HG02981 (cell line): Measurements from ENCODE around the gene WDFY4.
"Not testable (repeated sequence)": the region's sequence is repeated elsewhere in the genome, so short reads cannot be mapped to it uniquely, and the experiment has no call there.

ENCODE experiments used
- ATAC-seq: cut with Tn5 transposase; IDR thresholded peaks from one replicate; pipeline ENCODE4 v1.9.1; 2021; ENCODE audit warnings: mild to moderate bottlenecking, moderate library complexity; ENCODE audit not compliant: unreplicated experiment

WDFY4 gene, protein sequence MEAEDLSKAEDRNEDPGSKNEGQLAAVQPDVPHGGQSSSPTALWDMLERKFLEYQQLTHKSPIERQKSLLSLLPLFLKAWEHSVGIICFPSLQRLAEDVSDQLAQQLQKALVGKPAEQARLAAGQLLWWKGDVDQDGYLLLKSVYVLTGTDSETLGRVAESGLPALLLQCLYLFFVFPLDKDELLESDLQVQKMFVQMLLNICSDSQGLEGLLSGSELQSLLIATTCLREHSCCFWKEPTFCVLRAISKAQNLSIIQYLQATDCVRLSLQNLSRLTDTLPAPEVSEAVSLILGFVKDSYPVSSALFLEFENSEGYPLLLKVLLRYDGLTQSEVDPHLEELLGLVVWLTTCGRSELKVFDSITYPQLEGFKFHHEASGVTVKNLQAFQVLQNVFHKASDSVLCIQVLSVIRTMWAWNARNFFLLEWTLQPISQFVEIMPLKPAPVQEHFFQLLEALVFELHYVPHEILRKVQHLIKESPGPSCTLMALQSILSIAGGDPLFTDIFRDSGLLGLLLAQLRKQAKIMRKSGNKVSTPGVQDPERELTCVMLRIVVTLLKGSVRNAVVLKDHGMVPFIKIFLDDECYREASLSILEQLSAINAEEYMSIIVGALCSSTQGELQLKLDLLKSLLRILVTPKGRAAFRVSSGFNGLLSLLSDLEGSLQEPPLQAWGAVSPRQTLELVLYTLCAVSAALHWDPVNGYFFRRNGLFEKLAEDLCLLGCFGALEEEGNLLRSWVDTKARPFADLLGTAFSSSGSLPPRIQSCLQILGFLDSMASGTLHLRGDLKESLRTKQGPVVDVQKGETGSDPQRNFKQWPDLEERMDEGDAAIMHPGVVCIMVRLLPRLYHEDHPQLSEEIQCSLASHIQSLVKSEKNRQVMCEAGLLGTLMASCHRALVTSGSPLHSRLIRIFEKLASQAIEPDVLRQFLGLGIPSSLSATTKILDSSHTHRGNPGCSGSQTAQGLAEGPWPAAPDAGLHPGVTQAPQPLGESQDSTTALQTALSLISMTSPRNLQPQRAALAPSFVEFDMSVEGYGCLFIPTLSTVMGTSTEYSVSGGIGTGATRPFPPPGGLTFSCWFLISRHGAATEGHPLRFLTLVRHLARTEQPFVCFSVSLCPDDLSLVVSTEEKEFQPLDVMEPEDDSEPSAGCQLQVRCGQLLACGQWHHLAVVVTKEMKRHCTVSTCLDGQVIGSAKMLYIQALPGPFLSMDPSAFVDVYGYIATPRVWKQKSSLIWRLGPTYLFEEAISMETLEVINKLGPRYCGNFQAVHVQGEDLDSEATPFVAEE (N-terminal part only)

DNA sequence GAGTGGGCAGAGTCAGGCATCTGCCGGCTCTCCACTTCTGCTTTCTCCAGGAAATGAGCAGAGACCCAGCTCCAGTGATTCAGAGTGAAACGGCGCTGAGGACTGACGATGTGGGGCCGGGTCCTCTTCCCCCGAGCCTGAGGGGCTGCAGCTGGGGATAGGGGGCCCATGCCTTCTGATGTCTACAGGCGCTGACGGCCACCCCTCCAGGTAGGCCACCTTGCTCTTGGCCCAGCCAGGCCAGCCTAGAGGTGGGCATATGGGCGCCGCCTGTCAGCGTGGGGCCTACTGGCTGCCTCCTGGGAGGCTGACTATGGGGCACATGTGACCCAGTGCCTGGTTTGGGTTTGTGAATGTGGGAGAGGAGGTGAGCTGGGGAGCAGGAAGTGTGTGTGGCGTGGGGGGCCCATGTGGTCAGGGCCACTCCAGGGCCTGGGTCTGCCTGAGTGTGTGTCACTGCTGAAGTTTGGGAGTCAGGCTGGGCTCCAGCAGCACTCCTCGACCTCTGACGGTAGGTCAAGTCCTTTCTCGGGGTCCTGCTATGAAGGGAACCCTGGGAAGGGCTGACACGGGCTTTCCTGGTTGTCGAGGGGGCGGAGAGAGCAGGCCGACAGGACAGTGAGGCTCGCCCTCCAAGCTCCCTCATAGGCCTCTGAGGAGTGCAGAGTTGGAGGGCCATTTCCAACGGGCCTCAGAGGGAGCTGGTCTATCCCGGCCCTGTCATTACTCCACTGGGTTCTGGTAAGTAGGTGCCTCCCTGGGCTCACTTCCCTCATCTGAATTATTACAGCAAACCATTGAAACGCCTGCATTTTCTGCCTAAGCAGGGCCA is at the start of gene WDFY4:
Gene WDFY4 (plus strand): TSS at position 82 of the 832 bp plus-strand sequence. CDS start 24,860 bp downstream, outside the sequence.
- peak; percentile 75 for ATAC-seq

DNA sequence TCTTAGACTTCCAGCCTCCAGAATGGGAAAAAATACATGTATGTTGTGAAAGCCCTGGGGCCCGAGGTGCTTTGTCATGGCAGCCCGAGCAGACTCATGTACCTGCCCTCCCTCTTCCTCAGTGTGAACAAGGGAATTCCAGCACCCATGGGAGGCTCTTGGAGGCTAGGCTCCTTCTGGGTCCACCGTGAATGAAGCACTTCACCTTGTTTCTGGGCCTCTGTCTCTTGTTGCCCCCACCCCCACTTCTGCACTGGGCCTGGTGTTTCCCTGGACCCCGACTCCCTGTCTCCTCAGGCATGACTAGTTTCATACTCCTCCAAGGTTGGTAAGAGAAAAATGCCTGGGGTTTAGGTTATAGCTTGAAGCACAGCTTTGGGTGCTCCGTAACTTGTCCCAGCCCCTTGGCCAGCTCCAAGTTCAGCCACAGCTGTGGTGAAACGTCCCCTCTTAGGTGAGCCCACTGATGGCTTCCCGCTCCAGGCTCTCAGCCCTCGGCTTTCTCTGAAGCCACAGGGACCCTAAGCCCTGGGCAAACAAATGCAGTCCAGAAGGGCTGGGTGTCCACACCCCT is 49.6 kb upstream of the WDFY4 start:
- ATAC-seq, result no peak

DNA sequence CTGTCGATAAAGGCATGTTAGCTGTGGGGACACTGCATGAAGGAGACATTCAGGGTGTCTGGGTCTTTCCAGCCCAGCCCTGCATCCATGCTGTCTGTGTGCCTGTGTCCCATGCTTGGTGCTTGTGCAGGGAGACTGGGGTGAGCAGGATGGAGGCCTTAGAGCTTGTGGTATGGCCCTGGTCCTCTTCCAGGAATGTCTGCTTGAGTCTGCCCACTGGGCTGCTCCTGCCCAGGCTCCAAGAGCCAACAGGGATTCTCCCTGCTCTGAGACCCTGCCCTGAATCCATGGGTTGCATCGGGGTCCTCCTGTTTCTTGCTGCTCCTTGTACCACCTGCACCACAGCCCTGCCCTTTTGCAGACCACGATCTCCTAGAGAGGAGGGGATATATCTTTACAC is 48.4 kb upstream of the WDFY4 start:
- no peak for ATAC-seq

DNA sequence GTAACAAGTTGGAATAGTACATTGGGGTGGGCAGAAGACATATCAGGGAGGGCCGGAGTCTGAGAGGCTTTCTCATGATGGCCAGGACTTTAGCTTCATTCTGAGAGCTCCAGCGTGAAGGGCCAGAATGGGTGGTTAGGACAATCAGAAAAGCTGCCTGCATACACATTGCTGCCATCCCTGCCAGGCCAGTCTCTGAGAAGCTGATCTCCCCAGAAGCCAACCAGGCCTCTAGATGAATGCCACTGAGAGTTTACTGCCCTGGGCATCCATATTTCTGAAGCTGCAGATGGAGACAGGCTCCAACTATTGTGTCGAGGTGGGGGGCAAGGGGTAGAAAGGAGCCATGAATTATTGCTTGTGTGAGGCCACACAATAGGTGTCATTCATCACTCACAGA is 47.8 kb upstream of the WDFY4 start:
- no peak for ATAC-seq

DNA sequence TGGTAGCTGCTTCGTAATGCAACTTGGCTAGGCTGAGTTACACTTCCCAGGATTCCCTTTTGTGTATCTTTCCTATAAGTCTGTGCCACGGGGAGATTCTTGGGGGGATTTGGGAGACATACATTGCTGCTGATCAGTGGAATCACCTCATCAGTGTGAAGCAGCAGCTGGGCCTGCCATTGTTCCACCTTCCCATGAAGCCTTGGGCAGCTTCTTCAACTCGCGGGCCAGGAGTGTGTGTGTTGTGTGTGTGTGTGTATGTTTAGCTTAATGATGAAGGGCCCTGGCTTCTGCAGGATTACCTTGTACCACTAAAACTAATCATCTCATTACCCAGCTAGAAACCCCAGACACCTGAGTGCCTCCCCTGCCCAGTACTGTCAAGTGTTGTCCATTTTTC is 46.5 kb upstream of the WDFY4 start:
- no peak for ATAC-seq

DNA sequence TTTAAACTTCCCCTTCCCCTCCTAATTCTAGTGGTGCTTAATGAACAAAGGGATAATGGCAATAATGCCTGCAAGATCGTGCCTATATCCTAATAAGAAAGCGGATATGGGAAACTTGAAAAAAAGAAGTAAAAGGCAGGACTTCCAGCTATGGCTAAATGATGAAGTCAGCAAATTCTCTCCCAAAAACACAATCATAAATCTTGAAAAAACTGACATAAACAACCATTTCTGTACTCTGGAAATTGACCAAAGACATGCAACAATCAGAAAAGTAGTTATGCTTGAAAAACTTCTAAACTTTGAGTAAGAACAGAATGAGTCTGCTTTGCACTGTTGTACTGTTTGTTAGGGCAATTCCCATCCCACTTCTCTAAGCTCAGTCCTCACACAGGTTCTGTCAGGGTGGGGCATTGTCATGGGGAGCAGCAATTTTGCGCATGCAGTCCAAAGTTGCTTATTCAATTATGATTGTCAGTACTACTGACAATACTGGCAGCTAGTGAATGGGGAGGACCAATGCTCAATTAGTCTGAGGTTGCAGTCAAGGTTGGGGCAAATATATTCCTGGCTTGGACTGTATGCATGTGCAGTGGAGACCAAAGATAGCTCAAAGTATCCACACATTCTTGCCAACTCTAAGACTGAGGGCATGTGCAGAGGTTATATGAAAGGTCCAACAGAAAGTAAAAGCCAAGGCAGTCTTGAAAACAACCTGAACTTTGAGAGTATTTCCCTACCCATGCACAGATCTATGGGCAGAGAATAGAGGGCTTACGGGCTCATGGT is 45.7 kb upstream of the WDFY4 start:
- ATAC-seq, result no peak

DNA sequence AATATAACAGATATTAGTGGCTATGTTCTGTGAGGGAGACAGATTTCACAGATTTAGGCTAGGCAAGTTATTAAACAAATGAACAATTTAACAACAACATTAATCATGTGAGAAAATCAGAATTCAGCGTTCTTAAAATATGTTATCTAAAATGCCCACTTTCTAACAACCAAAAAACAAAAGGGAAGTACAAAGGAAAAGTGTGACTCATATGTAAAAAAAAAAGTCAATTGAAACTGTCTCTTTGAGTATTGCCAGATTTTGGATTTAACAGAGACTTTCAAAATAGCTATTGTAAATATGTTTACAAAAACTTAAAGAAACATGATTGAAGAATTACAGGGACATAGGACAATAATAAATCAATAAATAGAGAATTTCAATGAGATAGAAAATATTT is 45.0 kb upstream of the WDFY4 start:
- no peak for ATAC-seq

DNA sequence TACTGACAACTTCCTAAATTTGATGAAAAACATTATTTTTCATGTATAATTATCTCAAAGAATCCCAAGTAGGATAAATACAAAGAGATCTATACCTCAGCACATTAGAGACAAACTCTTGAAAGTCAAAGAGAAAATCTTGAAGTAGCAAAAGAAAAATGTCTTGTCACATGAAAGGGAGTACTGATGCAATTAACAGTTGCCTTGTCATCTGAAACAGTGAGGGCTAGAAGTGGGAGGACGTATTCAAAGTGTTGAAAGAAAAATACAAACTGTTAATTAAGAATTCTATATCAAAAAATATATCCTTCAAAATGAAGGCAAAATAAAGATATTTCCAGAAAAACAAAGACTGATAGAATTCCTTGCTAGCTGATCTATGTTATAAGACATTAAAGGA is 44.3 kb upstream of the WDFY4 start:
- ATAC-seq, result no peak

DNA sequence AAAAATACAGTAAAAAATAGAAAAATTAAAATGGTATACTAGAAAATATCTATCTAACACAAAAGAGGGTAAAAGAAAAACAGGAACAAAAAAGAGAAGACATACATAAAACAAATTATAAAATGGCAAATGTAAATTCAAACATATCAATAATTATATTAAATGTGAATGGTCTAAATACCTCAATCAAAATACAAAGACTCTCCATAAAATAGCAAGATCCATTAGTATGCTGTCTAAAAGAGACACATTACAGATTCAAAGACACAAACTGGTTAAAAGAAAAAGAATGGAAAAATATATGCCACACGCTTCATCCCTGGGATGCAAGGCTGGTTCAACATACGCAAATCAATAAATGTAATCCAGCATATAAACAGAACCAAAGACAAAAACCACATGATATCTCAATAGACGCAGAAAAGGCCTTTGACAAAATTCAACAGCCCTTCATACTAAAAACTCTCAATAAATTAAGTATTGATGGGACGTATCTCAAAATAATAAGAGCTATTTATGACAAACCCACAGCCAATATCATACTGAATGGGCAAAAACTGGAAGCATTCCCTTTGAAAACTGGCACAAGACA is 43.5 kb upstream of the WDFY4 start:
- not testable (repeated sequence) for ATAC-seq

DNA sequence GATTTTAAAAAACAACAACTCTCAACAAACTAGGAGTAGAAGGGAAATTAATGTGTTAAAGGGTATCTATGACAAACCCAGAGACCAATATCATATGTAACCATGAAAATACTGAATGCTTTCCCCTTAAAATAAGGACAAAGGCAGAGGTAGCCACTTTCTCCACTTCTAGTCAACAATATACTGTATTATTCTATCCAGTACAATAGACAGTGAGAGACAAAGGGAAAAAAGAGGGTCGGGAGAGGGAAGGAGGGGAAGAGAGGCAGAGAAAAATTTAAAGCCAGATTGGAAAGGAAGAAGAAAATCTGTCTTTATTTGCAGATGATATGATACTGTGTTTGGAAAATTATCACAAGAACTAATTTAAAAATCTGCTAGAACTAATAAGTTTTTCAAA is 39.1 kb upstream of the WDFY4 start:
- no peak for ATAC-seq

DNA sequence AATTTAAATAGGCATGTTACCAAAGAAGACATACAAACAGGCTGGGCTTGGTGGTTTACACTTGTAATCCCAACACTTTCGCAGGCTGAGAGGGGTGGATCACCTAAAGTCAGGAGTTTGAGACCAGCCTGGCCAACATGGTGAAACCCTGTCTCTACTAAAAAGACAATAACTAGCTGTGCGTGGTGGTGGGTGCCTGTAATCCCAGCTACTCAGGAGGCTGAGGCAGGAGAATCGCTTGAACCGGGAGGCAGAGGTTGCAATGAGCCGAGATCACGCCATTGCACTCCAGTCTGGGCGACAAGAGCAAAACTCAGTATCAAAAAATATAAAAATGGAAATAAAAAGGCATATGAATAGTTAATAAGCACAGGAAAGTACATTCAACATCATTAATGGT is 37.6 kb upstream of the WDFY4 start:
- ATAC-seq, result not testable (repeated sequence)

DNA sequence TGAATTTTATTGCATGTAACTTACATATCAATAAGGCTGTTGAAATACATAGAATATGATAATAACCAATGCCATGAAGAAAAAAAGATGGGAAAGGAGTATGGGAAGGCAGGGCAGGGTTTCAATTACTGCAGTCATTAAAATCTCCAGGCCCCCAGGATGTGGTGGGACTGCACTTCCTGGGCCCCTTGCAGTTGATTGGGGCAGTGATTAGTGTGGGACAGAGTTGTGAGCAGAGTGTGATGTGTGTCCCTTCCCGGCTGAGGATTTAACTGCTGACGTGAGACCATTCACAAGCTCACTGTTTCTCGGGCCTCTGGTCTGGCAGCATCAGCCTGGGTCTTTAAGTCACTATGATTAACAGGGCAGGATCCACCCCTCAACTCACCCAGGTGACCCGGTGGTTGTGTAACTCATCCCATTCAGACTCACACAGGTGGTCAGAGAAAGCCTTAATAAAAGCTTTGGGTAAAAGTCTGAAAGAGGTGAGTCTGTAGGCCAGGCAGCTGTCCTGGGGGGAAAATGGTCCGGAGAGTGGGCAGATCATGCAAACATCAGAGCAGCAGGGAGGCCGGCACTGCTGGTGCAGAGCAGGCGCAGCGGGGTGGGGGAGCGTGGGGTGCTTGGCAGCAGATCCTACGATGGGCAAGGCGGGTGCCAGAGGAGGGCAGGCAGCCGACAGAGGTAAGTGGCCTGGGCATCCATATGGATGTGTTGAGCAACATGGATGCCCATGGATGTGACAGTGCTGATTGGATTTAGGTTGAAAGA is 36.3 kb upstream of the WDFY4 start:
- no peak for ATAC-seq

DNA sequence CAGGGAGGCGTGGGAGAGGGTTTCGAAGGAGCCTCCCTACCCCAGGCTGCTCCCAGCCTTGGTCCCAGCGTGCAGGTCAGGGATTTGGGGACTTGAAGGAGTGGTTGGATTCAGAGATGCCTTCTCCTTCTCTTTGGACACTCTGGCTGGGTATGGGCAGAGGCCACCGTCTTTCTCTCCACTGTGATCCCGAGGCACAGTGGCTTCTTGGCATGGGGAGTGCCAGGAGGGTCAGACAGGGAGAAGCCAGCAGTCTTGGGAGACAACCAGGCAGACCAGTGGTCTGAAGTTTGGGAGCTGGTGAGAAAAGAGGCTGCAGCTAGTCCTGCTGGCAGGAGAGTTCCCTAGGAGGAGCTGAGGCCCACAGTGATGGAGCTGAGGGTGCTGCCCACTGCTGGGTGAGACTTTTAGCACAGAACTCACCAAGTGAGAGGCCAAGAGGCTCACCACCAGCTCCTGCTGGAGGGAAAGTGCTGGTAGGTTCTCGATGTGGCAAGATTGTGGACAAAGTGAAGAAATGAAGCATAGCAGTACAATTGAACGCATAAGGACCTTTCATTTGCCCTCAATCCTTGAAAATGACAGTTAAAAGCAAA is 35.2 kb upstream of the WDFY4 start:
- ATAC-seq, result no peak

DNA sequence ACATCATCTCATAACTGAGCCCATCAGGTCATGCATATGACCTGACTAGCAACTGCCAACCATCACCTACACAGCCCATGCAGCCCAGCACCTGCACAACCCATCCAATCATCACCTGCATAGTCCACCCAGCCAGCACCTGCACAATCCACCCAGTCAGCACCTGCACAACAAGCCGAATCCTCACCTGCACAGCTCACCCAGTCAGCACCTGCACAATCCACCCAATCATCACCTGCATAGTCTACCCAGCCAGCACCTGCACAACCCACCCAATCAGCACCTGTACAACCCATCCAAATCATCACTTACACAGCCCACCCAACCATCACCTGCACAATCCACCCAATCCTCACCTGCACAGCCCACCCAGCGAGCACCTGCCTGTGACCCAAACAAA is 33.4 kb upstream of the WDFY4 start:
- ATAC-seq, result no peak

DNA sequence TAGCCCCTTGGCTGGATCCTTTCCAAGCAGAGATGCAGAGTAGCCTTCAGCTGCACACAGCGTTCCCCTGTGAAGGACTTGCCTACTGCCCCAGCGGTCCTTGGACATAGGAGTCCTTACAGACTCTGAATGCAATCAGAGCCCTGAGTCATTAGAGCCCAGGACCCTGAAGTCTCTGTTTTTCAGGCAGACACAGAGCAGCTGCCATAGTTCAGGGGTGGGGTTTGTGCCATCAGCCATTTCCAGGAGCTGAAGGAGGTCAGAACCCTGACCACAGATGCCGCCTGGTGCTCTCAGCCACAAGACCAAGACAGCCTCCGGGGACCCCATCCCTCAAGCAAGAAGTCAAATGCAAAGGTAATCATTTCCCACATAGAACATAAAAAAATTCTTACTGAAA is 32.8 kb upstream of the WDFY4 start:
- no peak for ATAC-seq

DNA sequence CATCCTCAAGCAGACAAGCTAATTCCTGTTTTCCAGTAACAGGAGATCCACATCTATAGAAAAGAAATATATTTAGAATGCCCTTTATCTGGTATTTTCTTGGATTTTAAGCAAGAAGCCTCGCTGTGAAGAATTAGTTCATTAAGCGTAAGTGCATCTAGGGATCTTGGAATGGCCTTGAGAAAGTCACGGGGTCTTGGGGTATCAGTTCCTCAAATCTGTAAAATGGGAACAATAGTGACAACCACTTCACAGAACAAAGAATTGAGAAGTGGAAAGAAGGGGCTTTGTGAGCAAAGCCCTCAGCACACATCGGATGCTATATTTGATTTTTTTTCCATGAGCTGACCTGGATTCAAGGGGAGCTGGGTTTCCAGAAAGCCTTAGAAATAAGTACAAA is 32.3 kb upstream of the WDFY4 start:
- ATAC-seq, result no peak

DNA sequence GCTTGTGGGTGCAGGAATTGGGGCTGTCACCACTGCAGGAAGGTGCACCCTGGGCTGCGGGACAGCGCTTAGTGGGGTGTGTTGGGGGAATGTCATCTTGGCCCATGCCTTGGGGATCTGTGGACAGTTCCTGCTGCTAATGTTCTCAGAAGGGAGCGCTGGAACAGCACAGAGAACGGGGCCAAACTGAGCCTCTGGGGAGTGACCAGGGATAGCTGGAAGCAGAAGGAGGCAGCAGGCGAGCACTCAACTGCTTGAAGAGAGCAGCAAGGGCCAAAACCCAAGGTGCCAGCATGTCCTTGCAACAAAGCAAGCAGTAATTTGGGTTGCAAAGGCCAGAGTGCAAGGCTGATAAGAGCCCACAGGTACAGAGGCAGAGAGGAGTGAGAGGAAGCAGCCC is 31.3 kb upstream of the WDFY4 start:
- ATAC-seq, result no peak
